ENCODE measurements around the gene CSTB. TPM values are rescaled to one million over a fixed set of nuclear protein-coding genes. Genes with fewer than 3 reads are reported as not detected.

The CSTB gene
- total RNA-seq, 1 experiment from 2014 or later = 55.9 TPM

DNA sequence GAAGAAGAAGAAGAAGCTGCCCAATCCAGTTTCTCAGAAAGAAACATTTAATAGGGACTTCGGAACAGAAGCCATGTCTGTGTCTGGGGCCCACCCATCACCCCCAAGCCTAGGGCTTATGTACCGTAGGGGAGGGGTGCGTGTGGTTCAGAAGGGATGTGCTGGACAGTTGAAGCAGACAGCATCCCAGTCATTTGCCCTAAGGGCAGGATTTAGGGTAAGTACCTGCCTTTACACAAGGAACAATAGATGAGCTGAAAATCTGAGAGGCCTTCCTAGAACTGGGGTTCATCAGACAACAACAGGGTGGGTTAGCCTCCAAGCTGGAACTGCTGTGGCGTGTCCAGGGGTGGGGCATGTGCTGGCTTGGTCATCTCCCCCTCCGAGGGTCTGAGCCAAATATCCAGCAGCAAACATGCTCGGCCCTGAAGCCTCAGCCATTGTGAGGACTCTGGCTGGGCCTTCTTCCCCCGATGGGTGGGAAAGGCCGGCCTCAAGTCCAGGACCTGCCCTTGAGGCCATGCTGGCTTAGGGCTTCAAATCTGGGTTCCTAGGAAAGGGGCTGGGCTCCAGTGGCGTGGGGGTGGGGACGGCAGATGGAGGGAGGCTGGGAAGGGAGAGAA is 12.1 kb downstream of the CSTB start:
- no TSS peak for BruUV-seq (replicated peaks)
- ChIA-PET CTCF (no interaction called here), POLR2A (ENCODE audit: low non-redundant PET) (no interaction called here)
- no peak for DNase-seq (ENCODE audit: low spot score)
- no peaks in the 10 kb centered on the region for H3K27me3 ChIP-seq (replicated peaks; ENCODE audit: insufficient read depth, low read depth, low read length, poor library complexity)
- no peaks in the 10 kb centered on the region for H3K9me3 ChIP-seq (ENCODE audit: low read depth, low read length, poor library complexity, severe bottlenecking)
- intact Hi-C loops (cut with micrococcal nuclease; ENCODE audit: unreplicated experiment) = no loop called here
- no peak for TF ChIP-seq EZH2 (IDR thresholded peaks at IDR 0.05; ENCODE audit: borderline replicate concordance, low read depth, low read length, poor library complexity, severe bottlenecking)
- TF ChIP-seq, protein P1, sequence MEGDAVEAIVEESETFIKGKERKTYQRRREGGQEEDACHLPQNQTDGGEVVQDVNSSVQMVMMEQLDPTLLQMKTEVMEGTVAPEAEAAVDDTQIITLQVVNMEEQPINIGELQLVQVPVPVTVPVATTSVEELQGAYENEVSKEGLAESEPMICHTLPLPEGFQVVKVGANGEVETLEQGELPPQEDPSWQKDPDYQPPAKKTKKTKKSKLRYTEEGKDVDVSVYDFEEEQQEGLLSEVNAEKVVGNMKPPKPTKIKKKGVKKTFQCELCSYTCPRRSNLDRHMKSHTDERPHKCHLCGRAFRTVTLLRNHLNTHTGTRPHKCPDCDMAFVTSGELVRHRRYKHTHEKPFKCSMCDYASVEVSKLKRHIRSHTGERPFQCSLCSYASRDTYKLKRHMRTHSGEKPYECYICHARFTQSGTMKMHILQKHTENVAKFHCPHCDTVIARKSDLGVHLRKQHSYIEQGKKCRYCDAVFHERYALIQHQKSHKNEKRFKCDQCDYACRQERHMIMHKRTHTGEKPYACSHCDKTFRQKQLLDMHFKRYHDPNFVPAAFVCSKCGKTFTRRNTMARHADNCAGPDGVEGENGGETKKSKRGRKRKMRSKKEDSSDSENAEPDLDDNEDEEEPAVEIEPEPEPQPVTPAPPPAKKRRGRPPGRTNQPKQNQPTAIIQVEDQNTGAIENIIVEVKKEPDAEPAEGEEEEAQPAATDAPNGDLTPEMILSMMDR (conservative IDR thresholded peaks at IDR 0.05; ENCODE audit: low read depth, low read length) = no peak
- no peak overlapping the region for H3K27ac ChIP-seq (ENCODE audit: low read depth, low read length, poor library complexity, severe bottlenecking)
- no peak overlapping the region for H3K4me3 ChIP-seq (ENCODE audit: low read depth, low read length, poor library complexity, severe bottlenecking)
- H3K36me3 ChIP-seq (ENCODE audit: insufficient read depth, low read length, poor library complexity, severe bottlenecking) = peaks cover 3% of the 10 kb centered on the region
- no peaks in the 10 kb centered on the region for H3K4me1 ChIP-seq (ENCODE audit: insufficient read depth, low read length, poor library complexity, severe bottlenecking)

DNA sequence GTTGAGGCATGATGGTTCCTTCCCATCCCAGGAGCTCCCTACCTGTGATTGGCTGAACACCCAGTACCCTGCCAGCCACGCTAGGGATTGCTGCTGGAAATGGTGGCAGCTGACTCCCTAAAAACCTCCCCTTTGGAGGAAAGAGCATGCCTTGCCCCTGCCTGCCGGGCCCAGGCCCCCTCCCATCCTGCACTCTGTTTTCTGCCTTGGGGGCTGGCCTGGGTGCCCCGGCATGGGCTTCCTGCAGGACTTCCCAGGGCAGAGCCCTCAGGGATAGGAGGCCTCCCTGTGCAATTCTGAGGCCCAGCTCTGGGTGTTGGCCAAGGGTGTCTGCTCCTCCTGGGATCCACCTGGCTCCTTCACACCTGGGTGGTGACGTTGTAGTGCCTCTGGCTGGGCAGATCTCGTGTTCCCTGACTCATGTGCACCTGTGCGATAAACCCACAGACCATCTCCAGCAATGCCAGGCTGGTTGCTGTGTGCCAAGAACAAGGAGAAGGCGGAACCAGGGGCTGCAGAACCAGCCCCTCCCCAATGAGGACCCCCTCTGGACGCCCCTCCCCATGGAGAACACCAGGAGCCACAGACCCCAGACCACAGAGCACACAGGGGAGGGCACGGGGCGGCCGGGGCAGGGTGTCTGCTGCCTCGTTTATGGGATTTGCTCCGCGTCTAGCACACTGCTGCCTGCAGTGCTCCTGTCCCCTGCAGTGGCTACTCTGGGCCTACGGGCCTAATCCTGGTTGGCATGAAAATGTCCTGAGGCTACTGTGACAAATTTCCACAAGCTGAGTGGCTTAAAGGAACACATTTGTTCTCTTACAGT is 13.6 kb downstream of the CSTB start:
- ChIA-PET POLR2A (ENCODE audit: low non-redundant PET) (no interaction called here), CTCF (no interaction called here)
- H3K9me3 ChIP-seq (ENCODE audit: low read depth, low read length, poor library complexity, severe bottlenecking) = no peaks in the 10 kb centered on the region
- peaks cover 11% of the 10 kb centered on the region for H3K36me3 ChIP-seq (ENCODE audit: insufficient read depth, low read length, poor library complexity, severe bottlenecking)
- no peaks in the 10 kb centered on the region for H3K27me3 ChIP-seq (replicated peaks; ENCODE audit: insufficient read depth, low read depth, low read length, poor library complexity)
- no peak overlapping the region for H3K4me3 ChIP-seq (ENCODE audit: low read depth, low read length, poor library complexity, severe bottlenecking)
- H3K27ac ChIP-seq (ENCODE audit: low read depth, low read length, poor library complexity, severe bottlenecking) = no peak overlapping the region
- intact Hi-C loops (cut with micrococcal nuclease; ENCODE audit: unreplicated experiment) = no loop called here
- peaks cover 7% of the 10 kb centered on the region for H3K4me1 ChIP-seq (ENCODE audit: insufficient read depth, low read length, poor library complexity, severe bottlenecking)
- TF ChIP-seq, protein P1 (conservative IDR thresholded peaks at IDR 0.05; ENCODE audit: low read depth, low read length) = no peak
- TF ChIP-seq EZH2 (IDR thresholded peaks at IDR 0.05; ENCODE audit: borderline replicate concordance, low read depth, low read length, poor library complexity, severe bottlenecking) = no peak
- DNase-seq (ENCODE audit: low spot score) = no peak
- no TSS peak for BruUV-seq (replicated peaks)

DNA sequence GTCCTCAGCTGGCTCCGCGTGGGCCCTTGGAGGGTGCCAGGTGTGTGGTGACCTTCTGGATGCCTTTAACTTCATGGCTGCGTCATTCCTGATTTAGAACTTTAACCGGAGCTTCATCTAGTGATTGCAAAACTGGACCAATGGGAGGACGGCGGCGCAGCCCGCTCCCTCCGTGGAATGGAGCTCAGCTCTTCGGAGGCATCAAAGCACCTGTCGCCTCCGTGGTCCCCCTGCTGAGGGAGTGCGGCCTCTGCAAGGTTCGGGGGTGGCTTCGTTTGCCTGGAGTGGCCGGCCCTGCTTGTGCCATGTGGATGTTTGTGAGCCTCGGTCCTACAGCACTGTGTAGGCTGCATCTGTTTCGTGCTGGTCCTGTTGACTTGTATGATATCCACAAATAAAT is 14.2 kb downstream of the CSTB start:
- POLR2A ChIA-PET (ENCODE audit: low non-redundant PET) = no interaction called here

More for the DNA sequence above, 14.2 kb downstream of the CSTB start:
- H3K27ac ChIP-seq (ENCODE audit: low read depth, low read length, poor library complexity, severe bottlenecking) = no peak overlapping the region
- BruUV-seq (replicated peaks) = no TSS peak
- peaks cover 11% of the 10 kb centered on the region for H3K4me1 ChIP-seq (ENCODE audit: insufficient read depth, low read length, poor library complexity, severe bottlenecking)
- DNase-seq (ENCODE audit: low spot score) = no peak
- TF ChIP-seq EZH2 (IDR thresholded peaks at IDR 0.05; ENCODE audit: borderline replicate concordance, low read depth, low read length, poor library complexity, severe bottlenecking) = no peak
- TF ChIP-seq, protein P1 (conservative IDR thresholded peaks at IDR 0.05; ENCODE audit: low read depth, low read length) = no peak
- no peaks in the 10 kb centered on the region for H3K27me3 ChIP-seq (replicated peaks; ENCODE audit: insufficient read depth, low read depth, low read length, poor library complexity)
- intact Hi-C loops (cut with micrococcal nuclease; ENCODE audit: unreplicated experiment) = no loop called here
- peaks cover 17% of the 10 kb centered on the region for H3K36me3 ChIP-seq (ENCODE audit: insufficient read depth, low read length, poor library complexity, severe bottlenecking)
- CTCF ChIA-PET = no interaction called here
- H3K4me3 ChIP-seq (ENCODE audit: low read depth, low read length, poor library complexity, severe bottlenecking) = no peak overlapping the region
- H3K9me3 ChIP-seq (ENCODE audit: low read depth, low read length, poor library complexity, severe bottlenecking) = no peaks in the 10 kb centered on the region
